C4-2B (cell line): ENCODE results near the gene NAA40.

ENCODE experiments used
- CTCF ChIP-seq: fragments of 450-650 bp; conservative IDR thresholded peaks from 2 replicates; pipeline ENCODE4 v1.5.1; 2017; ENCODE audit warnings: mild to moderate bottlenecking
- ZFX ChIP-seq: fragments of 450-650 bp; IDR thresholded peaks from 2 replicates; pipeline ENCODE4 v1.6.1; 2017

- no peak for TF ChIP-seq CTCF
- TF ChIP-seq ZFX = no peak
These were observed 19.2 kb downstream of the NAA40 start for GRCh38 chr11:63958008-63958407.
